HG03045 (cell line): ENCODE data around the gene AQP12A.
"Not testable (repeated sequence)": the region's sequence is repeated elsewhere in the genome, so short reads cannot be mapped to it uniquely, and the experiment has no call there.

Experiments used
- ATAC-seq: cut with Tn5 transposase; IDR thresholded peaks from one replicate; pipeline ENCODE4 v1.9.1; 2021; ENCODE audit warnings: mild to moderate bottlenecking, moderate library complexity; ENCODE audit not compliant: unreplicated experiment

AQP12A gene

GRCh38 chr2:240691631-240692420 is at the start of gene AQP12A:
TSS of gene AQP12A (plus strand) at chr2:240691866. CDS start at chr2:240691914, 48 bp downstream.
- ATAC-seq, result not testable (repeated sequence)

- ATAC-seq, result no peak
These were observed 49.4 kb upstream of the AQP12A start for GRCh38 chr2:240642061-240642805.

GRCh38 chr2:240642806-240643092 is 48.9 kb upstream of the AQP12A start:
- no peak for ATAC-seq

GRCh38 chr2:240643093-240643810 is 48.4 kb upstream of the AQP12A start:
- no peak for ATAC-seq

GRCh38 chr2:240643811-240644150 is 47.9 kb upstream of the AQP12A start:
- no peak for ATAC-seq

- ATAC-seq, result no peak
These were observed 47.5 kb upstream of the AQP12A start for GRCh38 chr2:240644171-240644651.

GRCh38 chr2:240644859-240645301 is 46.8 kb upstream of the AQP12A start:
- ATAC-seq, result no peak

GRCh38 chr2:240645346-240645745 is 46.3 kb upstream of the AQP12A start:
- no peak for ATAC-seq

- no peak for ATAC-seq
These were observed 45.9 kb upstream of the AQP12A start for GRCh38 chr2:240645801-240646175.

- no peak for ATAC-seq
These were observed 45.3 kb upstream of the AQP12A start for GRCh38 chr2:240646176-240646899.

- ATAC-seq, result no peak
These were observed 44.7 kb upstream of the AQP12A start for GRCh38 chr2:240646900-240647502.

GRCh38 chr2:240647503-240648154 is 44.0 kb upstream of the AQP12A start:
- no peak for ATAC-seq

GRCh38 chr2:240648155-240648649 is 43.5 kb upstream of the AQP12A start:
- no peak for ATAC-seq

- ATAC-seq, result no peak
These were observed 42.9 kb upstream of the AQP12A start for GRCh38 chr2:240648650-240649275.

- ATAC-seq, result no peak
These were observed 42.3 kb upstream of the AQP12A start for GRCh38 chr2:240649331-240649730.

GRCh38 chr2:240650254-240650965 is 41.3 kb upstream of the AQP12A start:
- no peak for ATAC-seq

- no peak for ATAC-seq
These were observed 40.5 kb upstream of the AQP12A start for GRCh38 chr2:240651185-240651584.

- ATAC-seq, result no peak
These were observed 35.5 kb upstream of the AQP12A start for GRCh38 chr2:240655931-240656886.
